Heart left ventricle (tissue), 13 donors: ENCODE data around the gene SUSD5.

Experiments used
- CTCF ChIP-seq, 12 donors: fragments of 200-600 bp; sonication (generic) in 4 of 12; IDR thresholded peaks; one replicate each; pipeline versions ENCODE4 v1.5.0 to v1.8.0; 2018 to 2022; ENCODE audit warnings: antibody characterized with exemption in 12 of 12, mild to moderate bottlenecking in 5 of 12
- POLR2A ChIP-seq, 2 donors: fragments of 450-650 bp; IDR thresholded peaks; one replicate each; pipeline ENCODE4 v1.6.1; 2017; ENCODE audit warnings: antibody characterized with exemption in 2 of 2, mild to moderate bottlenecking in 2 of 2, moderate library complexity in 2 of 2
- donor health status: ischemic (EF 13 %, LVEDD 7.1; RV severe dilation, severe dysfunction).
- donor health status: DM: no; HTN: yes; CAD: no.
- donor health status: DM: no; HTN: no; CAD: no.
- donor health status: ischemic (EF 25% LVEDD 6.9; RV normal size, moderate dysfunction).
- donor health status: ischemic (EF 25% LVEDD 5.7; RV mildly dilated, moderate dysfunction).
- donor health status: ischemic (EF 35%, LVEDD 5.7; RV mildly dilated, moderate dysfunction).
- donor health status: nonischemic (EF 11% LVEDD 7.7; RV severe dilation, severe dysfunction).
- donor health status: DM: yes; HTN: yes; CAD: no.
- donor health status: PGD.
- donor health status: ischemic (EF 29% LVEDD 5.4; RV normal size, mild dysfunction).
- donor health status: nonischemic (EF 23%, LVEDD 6.1; RV moderate dilation, normal function).

GRCh38 chr3:33122991-33123390 is 95.6 kb downstream of the SUSD5 start:
- TF ChIP-seq CTCF (IDR thresholded peaks at IDR 0.05), result no peak
- no peak for TF ChIP-seq POLR2A (IDR thresholded peaks at IDR 0.05)
